Lower lobe of right lung (tissue), 2 donors: ENCODE data around the gene RBMS1. TPM values are rescaled to one million over a fixed set of nuclear protein-coding genes. Genes with fewer than 3 reads are reported as not detected.

Experiments
- ATAC-seq, 2 donors: fragments of 200-7000 bp; cut with Tn5 transposase; one replicate each; pipeline ENCODE4 v1.9.1; 2020 to 2022; ENCODE audit warnings: mild to moderate bottlenecking in 2 of 2, moderate library complexity in 2 of 2
- DNase-seq: peaks from one replicate; pipeline ENCODE4 v3.0.0-alpha.2; 2020
- H3K27ac ChIP-seq: fragments of 200-600 bp; one replicate; pipeline ENCODE4 v1.8.0; 2022
- H3K27me3 ChIP-seq: fragments of 200-600 bp; one replicate; pipeline ENCODE4 v1.8.0; 2022; ENCODE audit warnings: low read depth
- H3K36me3 ChIP-seq: fragments of 200-600 bp; one replicate; pipeline ENCODE4 v1.8.0; 2022; ENCODE audit warnings: mild to moderate bottlenecking
- H3K4me1 ChIP-seq: fragments of 200-600 bp; one replicate; pipeline ENCODE4 v1.8.0; 2022
- H3K4me3 ChIP-seq: fragments of 200-600 bp; one replicate; pipeline ENCODE4 v1.8.0; 2022; ENCODE audit warnings: mild to moderate bottlenecking
- H3K9me3 ChIP-seq: fragments of 200-600 bp; one replicate; pipeline ENCODE4 v1.8.0; 2022
- CTCF ChIP-seq: fragments of 200-600 bp; IDR thresholded peaks from one replicate; pipeline ENCODE4 v1.8.0; 2022; ENCODE audit warnings: antibody characterized with exemption, mild to moderate bottlenecking
- intact Hi-C: fragments of 100-400 bp; cut with DNase I; formaldehyde crosslinking; loops from one replicate; pipeline ENCODE4 v1.11.0; 2022
- total RNA-seq: library from RNA; stranded (reverse); fragmentation: NEBNext Ultra II Directional; extraction: Animal tissue kit (Norgen Biotek cat#: 25700); gene quantifications from one replicate; pipeline ENCODE4 v1.2.1, GENCODE V29; 2021
- donor health status: DM: no; HTN: yes; CAD: no; lungs with severe emphysema.

Gene RBMS1
- total RNA-seq, 1 donor from 2014 or later: 95.3 TPM

GRCh38 chr2:160305081-160305750 lies 188.4 kb downstream of the RBMS1 start:
- intact Hi-C loops: no loop called here
- TF ChIP-seq CTCF: no peak
- peaks cover 46% of the 10 kb centered on the region for H3K36me3 ChIP-seq
- H3K27ac ChIP-seq: no peak overlapping the region
- DNase-seq: no peak
- no peaks in the 10 kb centered on the region for H3K9me3 ChIP-seq
- no peak overlapping the region for H3K4me3 ChIP-seq
- no peaks in the 10 kb centered on the region for H3K27me3 ChIP-seq
- ATAC-seq: no peak
- peaks cover 21% of the 10 kb centered on the region for H3K4me1 ChIP-seq

- no peak overlapping the region for H3K4me3 ChIP-seq
- peaks cover 22% of the 10 kb centered on the region for H3K4me1 ChIP-seq
- ATAC-seq (peak; percentile 41 to 43), DNase-seq (no peak)
- peaks cover 53% of the 10 kb centered on the region for H3K36me3 ChIP-seq
- no peaks in the 10 kb centered on the region for H3K27me3 ChIP-seq
- no peak overlapping the region for H3K27ac ChIP-seq
- intact Hi-C loops: no loop called here
- TF ChIP-seq CTCF: no peak
- no peaks in the 10 kb centered on the region for H3K9me3 ChIP-seq
These were observed 190.1 kb downstream of the RBMS1 start for GRCh38 chr2:160303527-160303926.

GRCh38 chr2:160303076-160303475 lies 190.5 kb downstream of the RBMS1 start:
- DNase-seq (no peak), ATAC-seq (no peak)
- Histone ChIP-seq H3K4me3 (no peak overlapping the region), H3K27me3 (no peaks in the 10 kb centered on the region), H3K36me3 (peaks cover 56% of the 10 kb centered on the region), H3K9me3 (no peaks in the 10 kb centered on the region), H3K27ac (no peak overlapping the region), H3K4me1 (peaks cover 22% of the 10 kb centered on the region)
- intact Hi-C loops: no loop called here
- no peak for TF ChIP-seq CTCF

DNA sequence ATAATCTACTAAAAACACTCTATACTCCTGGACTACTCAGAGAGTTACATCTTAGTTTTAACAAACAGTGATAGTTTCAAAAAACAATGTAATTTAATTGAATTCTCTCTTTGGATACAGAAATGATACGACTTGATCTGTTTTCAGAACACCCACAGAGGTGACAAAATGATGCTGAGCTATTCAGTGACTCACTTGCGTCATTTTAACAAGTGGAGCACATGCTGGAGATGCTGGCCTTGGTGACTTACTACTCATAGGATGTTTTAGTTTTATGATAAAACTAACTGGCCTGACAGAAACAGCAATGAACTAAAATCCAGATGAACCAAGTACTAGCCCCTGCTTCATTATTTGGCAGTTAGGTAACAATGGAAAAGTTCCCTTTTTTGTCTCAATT lies 192.2 kb downstream of the RBMS1 start:
- no peak overlapping the region for H3K4me3 ChIP-seq
- H3K27ac ChIP-seq: no peak overlapping the region
- peaks cover 68% of the 10 kb centered on the region for H3K36me3 ChIP-seq
- H3K9me3 ChIP-seq: no peaks in the 10 kb centered on the region
- intact Hi-C loops: no loop called here
- TF ChIP-seq CTCF: no peak
- no peak for ATAC-seq
- H3K4me1 ChIP-seq: peaks cover 22% of the 10 kb centered on the region
- no peaks in the 10 kb centered on the region for H3K27me3 ChIP-seq
- no peak for DNase-seq

- intact Hi-C loops: no loop called here
- H3K4me1 ChIP-seq: peaks cover 26% of the 10 kb centered on the region
- H3K27ac ChIP-seq: no peak overlapping the region
- H3K27me3 ChIP-seq: no peaks in the 10 kb centered on the region
- no peaks in the 10 kb centered on the region for H3K9me3 ChIP-seq
- peaks cover 68% of the 10 kb centered on the region for H3K36me3 ChIP-seq
- no peak overlapping the region for H3K4me3 ChIP-seq
- ATAC-seq (no peak), DNase-seq (no peak)
- no peak for TF ChIP-seq CTCF
These were observed 193.4 kb downstream of the RBMS1 start for GRCh38 chr2:160300203-160300602.
